KBM-7 (cell line): Measurements from ENCODE around the gene ECSCR.
"Not testable (repeated sequence)": the region's sequence is repeated elsewhere in the genome, so short reads cannot be mapped to it uniquely, and the experiment has no call there.

Experiments
- DNase-seq: peaks from one replicate; pipeline ENCODE4 v3.0.0-alpha.2; 2015
- in situ Hi-C: fragments of 300-500 bp; cut with MboI; formaldehyde crosslinking; loops from 2 replicates; pipeline ENCODE4 v1.14.3; 2020; ENCODE audit warnings: low sequenced_read_pairs, low pct_unique_long_range_greater_than_20kb, mixed read lengths

Gene ECSCR, protein sequence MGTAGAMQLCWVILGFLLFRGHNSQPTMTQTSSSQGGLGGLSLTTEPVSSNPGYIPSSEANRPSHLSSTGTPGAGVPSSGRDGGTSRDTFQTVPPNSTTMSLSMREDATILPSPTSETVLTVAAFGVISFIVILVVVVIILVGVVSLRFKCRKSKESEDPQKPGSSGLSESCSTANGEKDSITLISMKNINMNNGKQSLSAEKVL

DNA sequence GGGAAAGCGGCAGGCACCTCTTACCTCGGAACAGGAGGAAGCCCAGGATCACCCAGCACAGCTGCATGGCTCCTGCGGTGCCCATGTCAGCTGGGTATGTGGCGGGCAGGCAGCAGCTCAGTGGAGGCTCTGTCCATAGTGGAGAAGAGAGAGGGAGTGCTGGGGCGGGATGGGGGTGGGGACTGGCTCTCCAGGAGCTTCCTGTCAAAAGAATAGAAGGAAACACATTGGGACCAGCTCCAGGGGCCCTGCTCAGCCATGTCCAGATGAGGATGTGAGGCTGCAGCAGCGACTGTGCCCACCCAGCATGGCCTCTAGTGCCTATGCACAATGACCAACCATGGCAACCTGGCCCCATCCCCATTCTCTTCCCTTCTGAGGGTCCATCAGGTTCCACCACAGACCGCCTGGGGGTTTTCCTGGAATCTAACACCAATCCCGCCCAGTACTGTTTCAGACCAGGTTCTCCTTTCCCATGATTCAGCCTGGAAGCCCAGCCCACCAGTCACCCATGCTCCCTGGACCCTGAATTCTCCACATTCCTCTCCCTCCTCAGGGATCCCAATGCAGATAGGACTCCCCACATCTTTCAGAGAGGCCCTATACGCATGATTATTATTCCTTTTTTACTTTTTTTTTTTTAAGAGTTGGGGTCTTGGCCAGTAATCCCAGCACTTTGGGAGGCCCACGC lies at the start of gene ECSCR:
ECSCR (minus strand) TSS at position 158 of the 691 bp plus-strand sequence; CDS start at position 85, 73 bp downstream.
- DNase-seq = no peak
- in situ Hi-C loops = no loop called here

DNA sequence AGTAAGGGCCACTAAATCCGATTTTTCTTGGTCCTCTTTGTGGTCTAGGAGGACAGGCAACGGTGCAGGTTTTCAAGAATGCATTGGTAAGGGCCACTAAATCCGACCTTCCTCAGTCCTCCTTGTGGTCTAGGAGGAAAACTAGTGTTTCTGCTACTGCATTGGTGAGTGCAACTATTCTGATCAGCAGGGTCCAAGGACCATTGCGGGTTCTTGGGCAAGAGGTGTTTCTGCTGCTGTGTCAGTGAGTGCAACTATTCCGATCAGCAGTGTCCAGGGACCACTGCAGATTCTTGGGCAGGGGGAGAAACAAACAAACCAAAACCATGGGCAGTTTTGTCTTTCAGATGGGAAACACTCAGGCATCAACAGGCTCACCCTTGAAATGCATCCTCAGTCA lies 42.2 kb upstream of the ECSCR start:
- DNase-seq, in situ Hi-C loops: not testable (repeated sequence)

DNA sequence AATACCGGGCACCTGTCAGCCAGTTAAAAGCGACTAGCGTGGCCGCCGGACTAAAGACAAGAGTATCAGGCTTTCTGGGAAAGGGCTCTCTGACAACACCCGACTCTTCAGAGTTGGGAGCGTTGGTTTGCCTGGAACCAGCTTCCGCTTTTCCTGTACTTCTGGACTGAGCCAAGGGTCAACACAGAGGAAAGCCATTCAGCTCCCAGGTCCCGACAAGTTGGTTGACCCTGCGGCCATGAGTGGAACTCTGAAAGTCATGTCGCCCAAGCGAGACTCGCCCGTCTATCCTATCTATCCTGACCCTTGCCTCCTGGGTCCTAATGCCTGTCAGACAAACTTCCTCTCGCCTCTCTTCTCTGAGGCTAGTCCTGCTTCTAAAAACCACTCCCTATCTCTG lies 41.3 kb upstream of the ECSCR start:
- in situ Hi-C loops, DNase-seq: not testable (repeated sequence)

- in situ Hi-C loops, DNase-seq: not testable (repeated sequence)
These were observed 40.7 kb upstream of the ECSCR start for GRCh38 chr5:139503036-139503817.

DNA sequence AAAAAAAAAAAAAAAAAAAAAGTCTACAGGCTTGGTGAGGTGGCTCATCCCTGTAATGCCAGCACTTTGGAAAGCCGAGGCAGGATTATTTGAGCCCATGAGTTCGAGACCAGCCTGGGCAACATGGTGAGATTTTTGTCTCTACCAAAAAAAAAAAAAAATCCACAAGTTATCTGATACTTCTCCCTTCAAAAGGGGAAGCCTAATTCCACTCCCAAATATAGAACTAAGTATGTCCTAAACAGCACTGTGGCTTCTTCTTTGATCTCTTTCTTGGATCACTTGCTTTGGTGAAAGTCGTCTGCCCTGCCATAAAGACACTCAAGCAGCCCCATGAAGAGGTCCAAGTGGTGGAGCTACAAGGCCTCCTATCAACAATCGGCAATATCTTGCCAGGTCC lies 38.8 kb upstream of the ECSCR start:
- DNase-seq = peak; percentile 51
- in situ Hi-C loops = no loop called here

GRCh38 chr5:139495638-139496435 lies 33.3 kb upstream of the ECSCR start:
- DNase-seq = peak; percentile 45
- in situ Hi-C loops = no loop called here

DNA sequence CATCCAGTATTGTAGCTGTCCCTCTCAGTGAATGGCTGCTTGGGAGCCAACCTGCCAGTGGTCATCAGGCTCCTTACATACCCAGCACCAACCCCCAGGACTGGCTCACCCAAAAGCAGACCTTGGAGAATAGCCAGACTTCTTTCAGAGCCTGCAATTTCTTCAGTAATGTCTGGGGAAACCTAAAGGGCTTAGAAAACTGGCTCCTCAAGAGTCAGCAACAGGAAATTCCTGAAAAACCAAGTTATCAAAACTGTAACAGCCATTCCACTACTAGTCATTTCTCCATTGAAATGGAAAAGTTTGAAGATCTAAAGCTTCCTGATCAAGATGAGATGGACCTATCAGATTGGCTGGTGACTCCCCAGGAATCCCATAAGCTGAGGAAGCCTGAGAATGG lies 32.3 kb upstream of the ECSCR start:
- no peak for DNase-seq
- in situ Hi-C loops = no loop called here

GRCh38 chr5:139494256-139494655 lies 31.7 kb upstream of the ECSCR start:
- in situ Hi-C loops = no loop called here
- no peak for DNase-seq

- in situ Hi-C loops = no loop called here
- DNase-seq = no peak
These were observed 30.2 kb upstream of the ECSCR start for GRCh38 chr5:139492700-139493192.

DNA sequence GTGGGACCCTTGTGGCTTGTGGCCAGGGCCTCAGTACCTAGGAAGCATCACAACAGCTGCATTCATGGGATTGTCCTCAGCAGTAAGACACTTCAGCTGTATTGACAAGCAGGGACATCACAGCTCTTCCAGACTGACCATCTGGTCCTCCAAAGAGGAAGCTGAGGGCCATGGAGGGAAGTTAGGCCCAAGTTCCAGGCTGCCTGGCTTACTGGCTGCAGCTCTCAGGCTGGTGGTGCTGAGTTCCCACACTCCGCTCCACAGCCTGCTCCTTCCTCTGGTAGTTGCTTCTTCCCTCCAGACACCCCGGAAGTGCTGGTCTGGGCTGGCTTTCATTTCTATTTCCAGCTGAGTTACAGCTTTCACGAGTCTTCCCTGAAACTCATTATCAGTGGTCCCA lies 25.7 kb upstream of the ECSCR start:
- in situ Hi-C loops = no loop called here
- DNase-seq = no peak

DNA sequence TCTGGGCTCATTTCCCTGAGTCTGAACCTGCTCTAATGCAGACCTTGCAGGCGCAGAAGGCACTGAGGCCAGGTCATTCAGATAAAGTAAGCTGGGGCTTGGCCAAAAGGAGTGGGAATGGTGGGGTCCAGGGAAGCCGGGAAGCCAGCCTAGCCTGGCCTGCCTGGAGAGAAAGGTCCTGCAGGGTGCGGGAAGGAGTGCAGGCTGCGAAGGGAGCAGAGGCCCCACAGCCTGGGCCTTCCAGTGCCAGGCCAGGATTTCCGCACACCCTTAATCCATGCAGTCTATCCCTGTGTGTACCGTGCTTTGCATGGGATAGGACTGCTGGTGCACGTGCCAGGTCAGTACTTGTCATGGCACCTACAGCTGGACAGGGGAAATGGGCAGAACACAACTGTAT lies 23.7 kb upstream of the ECSCR start:
- in situ Hi-C loops = no loop called here
- DNase-seq = no peak

DNA sequence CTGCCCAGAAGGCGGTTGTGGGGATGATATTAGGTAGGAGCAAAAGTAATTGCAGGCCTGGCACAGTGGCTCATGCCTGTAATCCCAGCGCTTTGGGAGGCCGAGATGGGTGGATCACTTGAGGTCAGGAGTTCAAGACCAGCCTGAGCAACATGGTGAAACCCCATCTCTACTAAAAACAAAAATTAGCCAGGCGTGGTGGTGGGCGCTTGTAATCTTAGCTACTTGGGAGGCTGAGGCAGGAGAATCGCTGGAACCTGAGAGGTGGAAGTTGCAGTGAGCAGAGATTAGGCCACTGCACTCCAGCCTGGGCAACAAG lies 20.3 kb upstream of the ECSCR start:
- in situ Hi-C loops, DNase-seq: not testable (repeated sequence)

- DNase-seq = peak; percentile 99
These were observed 19.7 kb upstream of the ECSCR start, which contains the start of gene STING1 for GRCh38 chr5:139482050-139482889. STING1 (minus strand) TSS chr5:139482758; CDS start chr5:139481704, 1,054 bp downstream.

GRCh38 chr5:139481580-139482049 lies 19.1 kb upstream of the ECSCR start:
- DNase-seq = no peak
- in situ Hi-C loops = no loop called here

More at GRCh38 chr5:139482050-139482889, 19.7 kb upstream of the ECSCR start, which contains the start of gene STING1:
- in situ Hi-C loops = no loop called here

- in situ Hi-C loops = no loop called here
- peak; percentile 39 for DNase-seq
These were observed 18.6 kb upstream of the ECSCR start for GRCh38 chr5:139481122-139481533.

GRCh38 chr5:139479729-139480128 lies 17.2 kb upstream of the ECSCR start:
- not testable (repeated sequence) for DNase-seq
- in situ Hi-C loops = loop anchor here (10.0 kb wide), 1 partner anchor 55 kb away; no protein-coding TSS in a partner anchor

- in situ Hi-C loops = loop anchor here (10.0 kb wide), 1 partner anchor 54 kb away; no protein-coding TSS in a partner anchor
- not testable (repeated sequence) for DNase-seq
These were observed 16.3 kb upstream of the ECSCR start for GRCh38 chr5:139478657-139479423.
